Mesendoderm (in vitro differentiated cells): Measurements from ENCODE around the gene CBFA2T3.

Experiments used
- DNase-seq: peaks from one replicate; pipeline ENCODE4 v3.0.0; 2013
- H2AK5ac ChIP-seq: 2 replicates; pipeline ENCODE4 v1.6.1; 2013; ENCODE audit warnings: low read length, inconsistent platforms
- H2BK120ac ChIP-seq: 2 replicates; pipeline ENCODE4 v1.6.1; 2013; ENCODE audit warnings: low read depth, mild to moderate bottlenecking, low read length, moderate library complexity, mixed read lengths
- H2BK15ac ChIP-seq: replicated peaks from 2 replicates; pipeline ENCODE4 v1.6.1; 2013; ENCODE audit warnings: low read depth, mild to moderate bottlenecking, moderate library complexity
- H2BK5ac ChIP-seq: 2 replicates; pipeline ENCODE4 v1.6.1; 2013; ENCODE audit warnings: low read length, inconsistent platforms
- H3K18ac ChIP-seq: 2 replicates; pipeline ENCODE4 v1.6.1; 2013; ENCODE audit warnings: mild to moderate bottlenecking, low read length, mixed read lengths
- H3K23ac ChIP-seq: one replicate; pipeline ENCODE4 v1.6.1; 2013; ENCODE audit warnings: low read length
- H3K27ac ChIP-seq: 2 replicates; pipeline ENCODE4 v1.5.1; 2013; ENCODE audit warnings: low read depth, mild to moderate bottlenecking, inconsistent platforms, low read length, moderate library complexity
- H3K27me3 ChIP-seq: 2 replicates; pipeline ENCODE4 v1.6.1; 2013; ENCODE audit warnings: low read length, control low read depth, mild to moderate bottlenecking, inconsistent platforms; ENCODE audit not compliant: insufficient read depth, poor library complexity
- H3K36me3 ChIP-seq: 2 replicates; pipeline ENCODE4 v1.6.1; 2013; ENCODE audit warnings: low read length, inconsistent platforms; ENCODE audit not compliant: control insufficient read depth, insufficient read depth
- H3K4ac ChIP-seq: one replicate; pipeline ENCODE4 v1.6.1; 2013; ENCODE audit warnings: low read depth, mild to moderate bottlenecking, low read length, moderate library complexity
- H3K4me1 ChIP-seq: 2 replicates; pipeline ENCODE4 v1.6.1; 2013; ENCODE audit warnings: low read depth, low read length, inconsistent platforms; ENCODE audit not compliant: control insufficient read depth
- H3K4me2 ChIP-seq: 2 replicates; pipeline ENCODE4 v1.6.1; 2013; ENCODE audit warnings: low read length
- H3K4me3 ChIP-seq: 2 replicates; pipeline ENCODE4 v1.5.1; 2013; ENCODE audit warnings: mild to moderate bottlenecking, low read length
- H3K56ac ChIP-seq: one replicate; pipeline ENCODE4 v1.6.1; 2013; ENCODE audit warnings: low read length
- H3K79me1 ChIP-seq: 2 replicates; pipeline ENCODE4 v1.6.1; 2013; ENCODE audit warnings: low read length, inconsistent platforms
- H3K79me2 ChIP-seq: 2 replicates; pipeline ENCODE4 v1.6.1; 2013; ENCODE audit warnings: mild to moderate bottlenecking, low read length; ENCODE audit not compliant: control insufficient read depth, insufficient read depth
- H3K9ac ChIP-seq: 2 replicates; pipeline ENCODE4 v1.6.1; 2013; ENCODE audit warnings: low read length, inconsistent platforms
- H4K5ac ChIP-seq: one replicate; pipeline ENCODE4 v1.6.1; 2013; ENCODE audit warnings: low read length
- H4K8ac ChIP-seq: one replicate; pipeline ENCODE4 v1.6.1; 2013; ENCODE audit warnings: low read depth, mild to moderate bottlenecking, control low read depth, low read length, moderate library complexity
- WGBS: extraction: QIAGEN DNeasy Blood & Tissue Kit; methylation state at CpG from one replicate; pipeline ENCODE4 v1.1.7; 2013; ENCODE audit warnings: low lambda C conversion rate, missing lambda C conversion rate; ENCODE audit not compliant: insufficient coverage; ENCODE audit errors: extremely low coverage; 5-methylcytosine and 5-hydroxymethylcytosine counted together

Gene CBFA2T3

GRCh38 chr16:88979353-88980015 is 2.5 kb upstream of the CBFA2T3 start:
- Histone ChIP-seq H3K9ac (no peak overlapping the region), H3K4me2 (no peak overlapping the region), H3K36me3 (no peaks in the 10 kb centered on the region), H3K27me3 (no peaks in the 10 kb centered on the region), H2AK5ac (no peak overlapping the region), H4K8ac (no peak overlapping the region), H3K56ac (no peak overlapping the region), H3K4me3 (no peak overlapping the region), H4K5ac (no peak overlapping the region), H3K4ac (no peak overlapping the region), H2BK5ac (no peak overlapping the region), H3K4me1 (no peaks in the 10 kb centered on the region), H3K79me2 (no peaks in the 10 kb centered on the region), H3K23ac (no peak overlapping the region), H2BK120ac (no peak overlapping the region), H3K79me1 (no peaks in the 10 kb centered on the region), H3K27ac (no peak overlapping the region), H2BK15ac (no peak overlapping the region), H3K18ac (no peak overlapping the region)
- no peak for DNase-seq
- WGBS: 100% methylated on average over 1 of the region's 3 CpGs

- Histone ChIP-seq H3K36me3 (no peaks in the 10 kb centered on the region), H2BK120ac (no peak overlapping the region), H2BK15ac (no peak overlapping the region), H3K79me1 (no peaks in the 10 kb centered on the region), H3K56ac (no peak overlapping the region), H2BK5ac (no peak overlapping the region), H3K4me1 (no peaks in the 10 kb centered on the region), H3K79me2 (no peaks in the 10 kb centered on the region), H4K8ac (no peak overlapping the region), H3K27me3 (no peaks in the 10 kb centered on the region), H3K4me3 (no peak overlapping the region), H3K27ac (no peak overlapping the region), H3K18ac (no peak overlapping the region), H3K9ac (no peak overlapping the region), H3K23ac (no peak overlapping the region), H2AK5ac (no peak overlapping the region), H4K5ac (no peak overlapping the region), H3K4me2 (no peak overlapping the region), H3K4ac (no peak overlapping the region)
- no CpG with 5 or more reads among the region's 21 CpGs for WGBS
- DNase-seq: no peak
Observed at GRCh38 chr16:88978608-88979346, 1.8 kb upstream of the CBFA2T3 start.

GRCh38 chr16:88977812-88978607 is 1.0 kb upstream of the CBFA2T3 start:
- WGBS: no CpG with 5 or more reads among the region's 27 CpGs
- Histone ChIP-seq H4K5ac (no peak overlapping the region), H3K9ac (no peak overlapping the region), H3K56ac (no peak overlapping the region), H3K27ac (no peak overlapping the region), H3K18ac (no peak overlapping the region), H3K4me2 (no peak overlapping the region), H3K79me2 (no peaks in the 10 kb centered on the region), H2AK5ac (no peak overlapping the region), H3K4ac (no peak overlapping the region), H2BK120ac (no peak overlapping the region), H3K27me3 (no peaks in the 10 kb centered on the region), H2BK15ac (no peak overlapping the region), H3K79me1 (no peaks in the 10 kb centered on the region), H3K4me3 (no peak overlapping the region), H3K23ac (no peak overlapping the region), H4K8ac (no peak overlapping the region), H3K36me3 (no peaks in the 10 kb centered on the region), H3K4me1 (no peaks in the 10 kb centered on the region), H2BK5ac (no peak overlapping the region)
- no peak for DNase-seq

- H2BK5ac ChIP-seq: no peak overlapping the region
- no peaks in the 10 kb centered on the region for H3K36me3 ChIP-seq
- no peak overlapping the region for H4K5ac ChIP-seq
- H2BK15ac ChIP-seq: no peak overlapping the region
- H3K27me3 ChIP-seq: no peaks in the 10 kb centered on the region
- H3K4me3 ChIP-seq: no peak overlapping the region
- H3K27ac ChIP-seq: no peak overlapping the region
- no peak overlapping the region for H3K23ac ChIP-seq
- no peak overlapping the region for H3K56ac ChIP-seq
- no peak overlapping the region for H3K4me2 ChIP-seq
- no peaks in the 10 kb centered on the region for H3K79me1 ChIP-seq
- no peak overlapping the region for H3K9ac ChIP-seq
- no peak overlapping the region for H3K18ac ChIP-seq
- H4K8ac ChIP-seq: no peak overlapping the region
- no peaks in the 10 kb centered on the region for H3K79me2 ChIP-seq
- no peaks in the 10 kb centered on the region for H3K4me1 ChIP-seq
- H3K4ac ChIP-seq: no peak overlapping the region
- WGBS: no CpG with 5 or more reads among the region's 23 CpGs
- H2BK120ac ChIP-seq: no peak overlapping the region
- H2AK5ac ChIP-seq: no peak overlapping the region
- DNase-seq: no peak
Observed at GRCh38 chr16:88976366-88977017, 515 bp downstream of the CBFA2T3 start.

- no peaks in the 10 kb centered on the region for H3K79me1 ChIP-seq
- no peak overlapping the region for H2AK5ac ChIP-seq
- H2BK15ac ChIP-seq: no peak overlapping the region
- no CpG with 5 or more reads among the region's 25 CpGs for WGBS
- H3K23ac ChIP-seq: no peak overlapping the region
- H2BK5ac ChIP-seq: no peak overlapping the region
- H3K4ac ChIP-seq: no peak overlapping the region
- H3K4me1 ChIP-seq: no peaks in the 10 kb centered on the region
- H3K36me3 ChIP-seq: no peaks in the 10 kb centered on the region
- no peak overlapping the region for H4K5ac ChIP-seq
- no peak overlapping the region for H2BK120ac ChIP-seq
- H4K8ac ChIP-seq: no peak overlapping the region
- no peaks in the 10 kb centered on the region for H3K79me2 ChIP-seq
- no peaks in the 10 kb centered on the region for H3K27me3 ChIP-seq
- no peak for DNase-seq
- no peak overlapping the region for H3K9ac ChIP-seq
- no peak overlapping the region for H3K56ac ChIP-seq
- no peak overlapping the region for H3K4me2 ChIP-seq
- H3K27ac ChIP-seq: no peak overlapping the region
- no peak overlapping the region for H3K18ac ChIP-seq
- H3K4me3 ChIP-seq: no peak overlapping the region
Observed at GRCh38 chr16:88975511-88976061, 1.4 kb downstream of the CBFA2T3 start.
